ENCODE data around the gene HERC2. TPM values are rescaled to one million over a fixed set of nuclear protein-coding genes. Genes with fewer than 3 reads are reported as not detected.

HERC2 gene
- polyA plus RNA-seq, 1 donor: 30.7 TPM

DNA sequence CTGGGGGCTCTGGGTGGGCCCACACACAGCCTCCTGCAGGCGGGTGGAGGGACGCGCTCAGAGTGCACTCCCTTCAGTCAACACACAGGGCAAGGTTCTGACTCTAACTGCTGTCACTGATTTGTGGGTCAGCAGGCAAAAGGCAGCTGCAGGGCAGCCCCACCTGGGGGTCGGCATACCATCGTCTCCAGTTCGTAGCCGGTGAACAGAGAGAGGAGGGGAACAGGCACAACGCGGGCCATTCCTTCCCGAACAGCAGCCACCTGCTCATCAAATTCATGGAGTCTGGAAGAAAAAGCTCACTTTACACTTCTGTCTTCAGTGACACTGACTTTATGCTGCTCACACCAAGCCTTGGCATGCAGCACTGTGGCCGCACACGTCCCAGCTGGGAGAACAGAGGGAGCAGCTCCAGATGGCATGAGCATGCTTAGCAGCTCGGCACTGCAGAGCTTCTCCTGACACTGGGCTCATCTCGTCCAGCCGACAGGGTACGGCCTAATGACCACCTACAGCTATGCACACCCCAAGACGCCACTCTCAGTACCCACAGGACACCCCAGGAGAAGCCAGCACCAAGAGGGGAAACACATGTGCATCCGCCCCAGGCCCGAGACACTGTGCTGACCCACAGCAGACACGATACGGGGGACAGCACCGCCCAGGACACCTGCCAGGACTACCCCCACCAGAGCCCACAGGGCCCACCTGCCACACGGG lies 208.4 kb downstream of the HERC2 start:
- DNase-seq (ENCODE audit: low read depth): no peak

DNA sequence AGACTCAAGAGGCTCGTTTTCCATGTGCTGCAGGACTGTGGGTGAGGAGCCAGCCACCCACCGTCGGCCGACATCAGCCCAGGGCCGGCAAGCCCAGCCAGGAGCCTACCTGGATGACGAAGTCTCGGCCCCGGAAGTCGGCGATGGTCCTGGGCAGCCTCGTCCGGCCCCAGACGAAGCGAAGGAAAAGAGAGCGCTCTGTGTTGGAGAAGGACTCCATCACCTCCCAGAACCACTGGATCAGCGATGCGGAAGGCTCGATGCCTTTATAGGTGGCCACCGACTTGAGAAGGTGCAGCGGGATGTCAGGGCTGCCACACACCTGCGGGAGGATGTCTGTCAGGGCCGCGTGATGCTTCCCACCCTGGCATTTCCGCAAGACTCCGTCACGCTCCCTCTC lies 209.0 kb downstream of the HERC2 start:
- no peak for DNase-seq (ENCODE audit: low read depth)

DNA sequence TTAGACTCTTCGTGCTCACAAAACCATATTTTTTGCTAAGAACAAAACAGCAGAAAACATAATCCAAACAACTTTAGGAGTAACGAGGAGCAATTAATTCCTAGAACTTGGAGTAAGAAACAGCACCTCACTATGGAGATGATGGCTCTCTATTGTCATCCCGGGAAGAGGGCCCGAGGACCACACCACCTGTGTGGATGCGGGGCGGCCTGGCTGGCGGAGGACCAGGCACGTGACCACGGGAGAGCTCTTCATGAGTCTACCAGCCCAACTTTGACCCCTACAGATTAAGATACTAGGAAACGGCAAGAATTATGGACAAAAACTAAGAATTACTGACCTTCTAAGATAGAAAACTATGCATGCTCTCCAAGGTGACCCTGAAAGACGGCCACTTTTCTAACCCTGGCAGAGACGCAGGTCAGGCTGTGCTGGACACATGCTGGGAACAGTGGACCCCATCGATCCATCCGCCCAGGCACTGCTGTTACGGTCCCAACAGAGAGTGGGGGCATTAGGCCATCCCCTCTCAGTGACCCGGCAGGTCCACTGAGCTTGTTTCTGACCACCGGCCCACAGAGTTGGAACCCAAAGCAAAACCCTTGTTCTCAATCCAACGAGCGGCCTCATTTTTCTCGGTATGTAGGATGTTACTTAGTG lies 209.7 kb downstream of the HERC2 start:
- DNase-seq (ENCODE audit: low read depth): no peak

GRCh38 chr15:28111543-28111942 lies 210.4 kb downstream of the HERC2 start:
- DNase-seq (ENCODE audit: low read depth): no peak

- no peak for DNase-seq (ENCODE audit: low read depth)
Measured at GRCh38 chr15:28110481-28110881, 211.5 kb downstream of the HERC2 start.

DNA sequence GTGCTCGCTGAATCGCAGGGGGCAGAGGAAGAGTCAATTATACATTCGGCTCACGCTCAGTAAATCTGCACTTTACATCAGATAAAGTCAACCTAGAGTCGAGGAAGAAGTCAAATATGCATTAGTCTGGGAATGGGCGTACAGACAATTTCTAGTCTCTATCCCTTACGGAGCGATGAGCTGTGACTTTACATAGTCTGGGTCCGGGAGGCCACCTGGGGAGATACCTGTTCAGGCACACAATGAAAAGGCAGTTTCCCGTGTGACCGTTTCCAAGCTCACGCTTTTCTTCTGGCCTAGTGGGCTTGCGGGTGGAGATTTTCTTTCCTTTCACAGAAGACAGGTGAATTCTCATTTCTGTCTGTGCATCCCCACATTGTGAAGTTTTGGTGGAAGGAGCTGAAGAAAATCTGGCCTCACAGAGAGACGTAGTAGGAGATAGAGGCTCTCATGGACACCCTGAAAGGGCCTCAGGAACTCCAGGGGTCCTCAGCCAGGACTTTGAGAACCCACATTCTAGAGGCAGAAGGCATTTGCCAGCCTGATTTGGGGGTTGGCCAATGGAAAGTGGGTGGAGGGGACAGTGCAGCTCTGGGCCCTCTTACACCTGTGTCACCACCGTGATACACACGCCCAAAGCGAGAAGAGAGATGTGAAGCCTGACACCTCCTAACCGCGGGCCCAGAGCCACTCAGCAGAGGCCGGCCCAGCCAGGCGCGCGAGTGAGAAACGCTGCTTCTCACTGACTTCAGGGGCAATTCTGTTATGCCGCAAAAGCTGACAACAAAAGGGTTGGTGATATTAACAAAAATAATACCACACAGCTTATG lies 212.1 kb downstream of the HERC2 start:
- no peak for DNase-seq (ENCODE audit: low read depth)

DNA sequence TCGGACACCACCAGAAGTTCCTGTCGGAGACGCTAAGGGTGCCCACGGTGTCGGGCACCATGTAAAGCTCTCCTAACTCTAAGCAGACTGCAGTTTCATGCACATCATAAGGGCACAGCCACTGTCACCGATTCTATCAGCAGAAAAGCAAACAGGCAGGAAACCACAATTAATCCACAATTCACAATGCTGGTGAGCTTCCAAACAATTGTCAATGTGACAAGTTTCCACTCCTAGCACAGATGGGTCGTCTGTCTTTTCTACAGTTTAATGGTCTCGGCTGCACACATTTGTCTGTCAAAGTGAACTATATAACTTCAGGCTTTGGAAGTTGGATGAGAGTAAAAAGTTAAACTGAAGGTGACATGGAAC lies 214.1 kb downstream of the HERC2 start:
- DNase-seq (ENCODE audit: low read depth): no peak

GRCh38 chr15:28107111-28107903 lies 214.7 kb downstream of the HERC2 start:
- DNase-seq (ENCODE audit: low read depth): no peak

DNA sequence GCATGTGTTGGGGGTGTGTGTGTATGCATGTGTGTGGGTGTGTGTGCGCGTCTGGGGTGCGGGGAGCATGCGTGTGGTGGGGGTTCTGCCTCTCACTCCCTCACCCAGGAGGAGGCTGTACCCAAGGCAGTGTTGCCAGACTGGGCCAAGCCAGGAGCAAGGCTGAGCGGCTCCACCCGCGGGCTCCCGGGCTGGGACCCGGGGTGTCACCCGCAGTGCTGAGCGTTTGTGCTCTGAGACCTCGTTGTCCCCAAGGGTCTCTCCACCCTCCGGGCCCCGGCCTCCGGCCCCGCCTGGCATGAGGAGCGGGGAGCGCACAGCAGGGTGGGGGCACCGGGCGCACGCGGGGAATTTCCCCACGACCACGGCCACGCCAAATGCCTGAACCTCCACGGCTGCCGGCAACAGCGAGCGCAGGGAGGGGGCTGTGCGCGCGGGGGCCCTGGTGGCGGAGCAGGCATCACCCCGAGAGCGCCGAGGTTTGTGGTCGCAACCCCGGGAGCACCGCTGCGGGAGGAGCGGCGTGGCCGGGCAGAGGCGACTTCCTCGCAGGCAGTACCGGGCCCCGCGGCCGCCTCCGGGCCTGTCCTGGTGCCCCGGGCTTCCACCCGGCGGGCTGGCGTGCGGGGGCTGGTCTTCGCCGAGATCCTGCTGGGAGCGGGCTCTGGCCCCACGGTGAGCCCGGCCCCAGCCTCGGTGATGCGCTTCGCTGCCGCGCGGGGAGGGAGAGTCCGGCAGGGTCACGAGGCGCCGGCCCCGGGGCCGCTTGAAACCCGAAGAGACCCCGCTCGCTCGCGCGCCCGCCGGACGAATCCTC lies 215.5 kb downstream of the HERC2 start:
- DNase-seq (ENCODE audit: low read depth): no peak

DNA sequence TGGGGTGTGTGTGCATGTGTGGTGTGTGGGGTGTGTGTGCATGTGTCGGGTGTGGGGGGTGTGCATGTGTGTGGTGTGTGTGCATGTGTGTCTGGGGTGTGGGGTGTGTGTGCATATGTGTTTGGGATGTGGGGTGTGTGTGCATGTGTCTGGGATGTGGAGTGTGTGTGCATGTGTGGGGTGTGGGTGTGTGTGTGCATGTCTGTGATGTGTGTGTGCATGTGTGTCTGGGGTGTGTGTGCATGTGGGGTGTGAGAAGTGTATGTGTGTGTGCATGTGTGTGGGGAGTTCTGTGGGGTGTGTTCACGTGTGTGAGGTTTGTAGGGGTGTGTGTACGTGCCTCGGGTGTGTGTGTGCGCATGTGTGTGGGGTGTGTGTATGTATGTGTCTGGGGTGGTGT lies 216.2 kb downstream of the HERC2 start:
- DNase-seq (ENCODE audit: low read depth): no peak

DNA sequence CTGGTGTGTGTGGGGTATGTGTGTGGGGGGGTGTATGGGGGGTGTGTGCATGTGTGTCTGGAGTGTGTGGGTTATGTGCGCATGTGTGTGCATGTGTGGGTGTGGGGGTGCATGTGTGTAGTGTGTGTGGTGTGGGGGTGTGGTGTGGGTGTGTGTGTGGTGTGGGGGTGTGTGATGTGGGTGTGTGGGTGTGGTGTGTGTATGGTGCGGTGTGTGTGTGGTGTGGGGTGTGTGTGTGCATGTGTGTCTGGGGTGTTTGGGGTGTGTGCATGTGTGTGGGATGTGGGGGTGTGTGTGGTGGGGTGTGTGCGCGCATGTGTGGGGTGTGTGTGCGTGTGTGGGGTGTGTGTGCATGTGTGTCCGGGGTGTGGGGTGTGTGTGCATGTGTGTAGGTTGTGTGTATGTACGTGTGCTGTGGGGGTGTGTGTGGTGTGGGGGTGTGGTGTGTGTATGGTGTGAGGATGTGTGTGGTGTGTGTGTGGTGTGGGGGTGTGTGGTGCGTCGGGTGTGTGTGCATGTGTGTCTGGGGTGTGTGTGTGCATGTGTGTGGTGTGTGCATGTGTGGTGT lies 216.7 kb downstream of the HERC2 start:
- no peak for DNase-seq (ENCODE audit: low read depth)

GRCh38 chr15:28104326-28104725 lies 217.7 kb downstream of the HERC2 start:
- no peak for DNase-seq (ENCODE audit: low read depth)

DNA sequence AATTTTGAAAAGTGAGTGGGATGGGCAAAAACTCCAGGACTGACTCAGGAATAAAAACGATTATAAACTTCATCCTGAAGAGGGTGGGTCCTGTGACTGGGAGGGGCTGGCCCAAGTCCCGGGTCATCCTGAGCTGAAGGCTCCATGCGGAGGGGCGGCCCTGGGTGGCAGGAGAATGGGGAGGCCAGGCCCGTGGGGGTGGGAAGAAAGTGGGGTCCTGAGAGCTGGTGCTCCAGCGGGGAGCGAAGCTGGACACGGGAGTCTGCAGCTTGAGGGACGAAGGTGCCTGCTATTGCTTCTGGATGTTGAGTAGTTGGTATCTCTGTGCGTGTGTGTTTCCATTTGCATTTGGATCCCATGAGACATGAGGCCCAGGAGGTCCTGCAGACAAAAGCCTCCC lies 218.1 kb downstream of the HERC2 start:
- no peak for DNase-seq (ENCODE audit: low read depth)

- no peak for DNase-seq (ENCODE audit: low read depth)
Measured at GRCh38 chr15:28101983-28102441, 220.0 kb downstream of the HERC2 start.

- no peak for DNase-seq (ENCODE audit: low read depth)
Measured at GRCh38 chr15:28101201-28101600, 220.8 kb downstream of the HERC2 start.

DNA sequence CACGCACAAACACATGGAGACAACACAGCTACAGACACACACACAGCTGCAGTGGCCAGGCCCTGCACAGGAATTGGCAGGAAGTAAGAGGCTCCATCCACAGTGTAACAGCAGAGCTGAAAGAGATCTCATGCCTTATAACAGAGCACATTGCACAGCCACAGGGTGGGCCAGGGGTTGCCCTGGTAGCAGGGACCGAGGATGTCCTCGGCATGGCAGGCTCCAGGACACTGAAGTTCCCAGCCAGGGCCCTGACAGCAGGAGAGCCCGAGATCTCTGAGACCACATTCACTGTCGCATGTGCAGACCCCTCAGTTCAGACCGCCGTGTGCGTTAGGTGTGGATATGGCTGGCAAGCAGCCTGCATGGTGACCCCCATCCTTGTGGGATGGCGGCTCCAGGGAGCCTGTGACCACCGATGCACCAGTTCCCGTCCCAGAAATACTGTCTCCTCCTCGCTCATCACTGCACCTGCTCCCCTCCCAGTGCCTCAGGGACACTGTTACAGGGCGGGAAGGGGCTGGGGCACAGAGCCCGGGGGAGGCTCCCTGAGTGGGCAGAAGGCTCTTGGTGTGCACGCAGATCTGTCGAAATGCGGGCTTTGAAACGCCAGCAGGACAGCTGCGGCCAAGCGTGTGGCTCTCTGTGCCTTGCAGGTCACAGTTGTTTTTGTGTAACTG lies 221.3 kb downstream of the HERC2 start:
- DNase-seq (ENCODE audit: low read depth): no peak

- DNase-seq (ENCODE audit: low read depth): no peak
Measured at GRCh38 chr15:28099555-28100140, 222.3 kb downstream of the HERC2 start.

GRCh38 chr15:28098766-28099554 lies 223.0 kb downstream of the HERC2 start, which contains the start of gene OCA2:
Gene OCA2, minus strand, starts transcription at chr15:28099315. Its CDS starts 17,441 bp downstream, at chr15:28081874.
- DNase-seq (ENCODE audit: low read depth): no peak

DNA sequence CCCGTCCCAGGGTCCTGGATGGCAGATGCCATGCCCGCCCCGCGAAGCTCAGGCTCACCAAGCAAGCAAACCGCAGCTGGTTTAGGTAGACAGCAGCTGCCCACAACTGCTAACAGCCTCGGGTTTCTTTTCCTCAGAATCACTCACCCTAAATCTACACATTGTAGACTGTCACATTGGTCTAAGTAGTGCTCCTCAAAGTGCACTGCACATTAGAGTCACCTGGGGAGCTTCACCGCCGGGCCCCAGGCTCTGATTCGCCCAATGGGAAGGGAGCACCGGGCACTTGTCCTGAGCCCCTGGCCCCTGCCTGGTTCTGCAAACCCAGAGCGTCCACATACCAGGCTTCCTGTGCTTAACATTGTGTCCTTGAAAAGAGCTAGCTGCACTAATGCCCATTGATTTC lies 223.6 kb downstream of the HERC2 start:
- no peak for DNase-seq (ENCODE audit: low read depth)
